ENCODE measurements around the gene ATP13A3. TPM values are rescaled to one million over a fixed set of nuclear protein-coding genes. Genes with fewer than 3 reads are reported as not detected.

Gene ATP13A3
- total and polyA plus RNA-seq, 10 of the 15 experiments (the other 5 are each of a cell fraction or from before 2014, with no cell fraction given): 14.0 to 108 (median 69.5) TPM

DNA sequence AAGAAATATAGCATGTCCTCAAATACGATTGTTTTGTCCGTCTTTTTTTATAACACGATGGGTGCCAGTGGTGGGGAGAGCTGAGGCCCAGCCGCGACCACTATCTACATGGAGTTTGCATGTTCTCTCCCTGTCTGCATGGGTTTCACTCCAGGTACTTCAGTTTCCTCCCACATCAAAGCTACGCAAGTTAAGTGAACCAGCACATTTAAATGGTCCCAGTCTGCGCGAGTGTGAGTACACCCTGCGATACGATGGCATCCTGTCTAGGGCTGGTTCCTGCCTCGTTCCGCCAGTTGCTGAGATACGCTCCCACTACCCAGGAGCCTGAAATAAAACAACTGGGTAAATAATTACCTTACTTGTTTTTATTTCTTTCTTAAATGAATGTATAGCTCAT lies 40.6 kb downstream of the ATP13A3 start:
- ATAC-seq (no peak), FAIRE-seq (no peak), DNase-seq (ENCODE audit: low read depth, low spot score) (no peak)
- ChIA-PET CTCF (interaction anchor here (1.2 to 2.1 kb wide), 5 partner anchors 26 to 150 kb away, joined by 3 to 9 read pairs (median 3); no protein-coding TSS in a partner anchor), RAD21 (ENCODE audit: unreplicated experiment) (interaction anchor here (1.4 kb wide), 1 partner anchor 128 kb away, joined by 4 read pairs; no protein-coding TSS in a partner anchor), POLR2A (no interaction called here), SMC1A (ENCODE audit: uncharacterized antibody, unreplicated experiment) (interaction anchor here (1.5 to 1.6 kb wide), 2 partner anchors 16 to 100 kb away, joined by 3 to 4 read pairs; no protein-coding TSS in a partner anchor)
- intact Hi-C loops (cut with micrococcal nuclease; ENCODE audit: unreplicated experiment): no loop called here
- no peak overlapping the region for H3K4me3 ChIP-seq
- H3K4me2 ChIP-seq (ENCODE audit: control insufficient read depth, insufficient read depth): no peak overlapping the region
- H3K27ac ChIP-seq (ENCODE audit: control insufficient read depth, insufficient read depth): no peak overlapping the region
- H3K27me3 ChIP-seq (replicated peaks in 1 of 2; ENCODE audit: control insufficient read depth in 2 of 2, insufficient read depth in 2 of 2, low read length in 1 of 2): no peaks in the 10 kb centered on the region
- TF ChIP-seq, protein P1, sequence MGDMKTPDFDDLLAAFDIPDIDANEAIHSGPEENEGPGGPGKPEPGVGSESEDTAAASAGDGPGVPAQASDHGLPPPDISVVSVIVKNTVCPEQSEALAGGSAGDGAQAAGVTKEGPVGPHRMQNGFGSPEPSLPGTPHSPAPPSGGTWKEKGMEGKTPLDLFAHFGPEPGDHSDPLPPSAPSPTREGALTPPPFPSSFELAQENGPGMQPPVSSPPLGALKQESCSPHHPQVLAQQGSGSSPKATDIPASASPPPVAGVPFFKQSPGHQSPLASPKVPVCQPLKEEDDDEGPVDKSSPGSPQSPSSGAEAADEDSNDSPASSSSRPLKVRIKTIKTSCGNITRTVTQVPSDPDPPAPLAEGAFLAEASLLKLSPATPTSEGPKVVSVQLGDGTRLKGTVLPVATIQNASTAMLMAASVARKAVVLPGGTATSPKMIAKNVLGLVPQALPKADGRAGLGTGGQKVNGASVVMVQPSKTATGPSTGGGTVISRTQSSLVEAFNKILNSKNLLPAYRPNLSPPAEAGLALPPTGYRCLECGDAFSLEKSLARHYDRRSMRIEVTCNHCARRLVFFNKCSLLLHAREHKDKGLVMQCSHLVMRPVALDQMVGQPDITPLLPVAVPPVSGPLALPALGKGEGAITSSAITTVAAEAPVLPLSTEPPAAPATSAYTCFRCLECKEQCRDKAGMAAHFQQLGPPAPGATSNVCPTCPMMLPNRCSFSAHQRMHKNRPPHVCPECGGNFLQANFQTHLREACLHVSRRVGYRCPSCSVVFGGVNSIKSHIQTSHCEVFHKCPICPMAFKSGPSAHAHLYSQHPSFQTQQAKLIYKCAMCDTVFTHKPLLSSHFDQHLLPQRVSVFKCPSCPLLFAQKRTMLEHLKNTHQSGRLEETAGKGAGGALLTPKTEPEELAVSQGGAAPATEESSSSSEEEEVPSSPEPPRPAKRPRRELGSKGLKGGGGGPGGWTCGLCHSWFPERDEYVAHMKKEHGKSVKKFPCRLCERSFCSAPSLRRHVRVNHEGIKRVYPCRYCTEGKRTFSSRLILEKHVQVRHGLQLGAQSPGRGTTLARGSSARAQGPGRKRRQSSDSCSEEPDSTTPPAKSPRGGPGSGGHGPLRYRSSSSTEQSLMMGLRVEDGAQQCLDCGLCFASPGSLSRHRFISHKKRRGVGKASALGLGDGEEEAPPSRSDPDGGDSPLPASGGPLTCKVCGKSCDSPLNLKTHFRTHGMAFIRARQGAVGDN (IDR thresholded peaks at IDR 0.05): no peak
- TF ChIP-seq SMC3 (IDR thresholded peaks at IDR 0.05; ENCODE audit: borderline replicate concordance, low read length) (no peak), TCF3 (IDR thresholded peaks at IDR 0.05; ENCODE audit: borderline replicate concordance, insufficient read depth, low read depth, low read length) (no peak), MYC (IDR thresholded peaks at IDR 0.05; ENCODE audit: insufficient read depth, insufficient read length, insufficient replicate concordance, low read length, severe bottlenecking) (no peak)
- TF ChIP-seq, protein P2, sequence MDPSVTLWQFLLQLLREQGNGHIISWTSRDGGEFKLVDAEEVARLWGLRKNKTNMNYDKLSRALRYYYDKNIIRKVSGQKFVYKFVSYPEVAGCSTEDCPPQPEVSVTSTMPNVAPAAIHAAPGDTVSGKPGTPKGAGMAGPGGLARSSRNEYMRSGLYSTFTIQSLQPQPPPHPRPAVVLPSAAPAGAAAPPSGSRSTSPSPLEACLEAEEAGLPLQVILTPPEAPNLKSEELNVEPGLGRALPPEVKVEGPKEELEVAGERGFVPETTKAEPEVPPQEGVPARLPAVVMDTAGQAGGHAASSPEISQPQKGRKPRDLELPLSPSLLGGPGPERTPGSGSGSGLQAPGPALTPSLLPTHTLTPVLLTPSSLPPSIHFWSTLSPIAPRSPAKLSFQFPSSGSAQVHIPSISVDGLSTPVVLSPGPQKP (IDR thresholded peaks at IDR 0.05; ENCODE audit: low read depth, low read length): no peak
- TF ChIP-seq, protein P3, sequence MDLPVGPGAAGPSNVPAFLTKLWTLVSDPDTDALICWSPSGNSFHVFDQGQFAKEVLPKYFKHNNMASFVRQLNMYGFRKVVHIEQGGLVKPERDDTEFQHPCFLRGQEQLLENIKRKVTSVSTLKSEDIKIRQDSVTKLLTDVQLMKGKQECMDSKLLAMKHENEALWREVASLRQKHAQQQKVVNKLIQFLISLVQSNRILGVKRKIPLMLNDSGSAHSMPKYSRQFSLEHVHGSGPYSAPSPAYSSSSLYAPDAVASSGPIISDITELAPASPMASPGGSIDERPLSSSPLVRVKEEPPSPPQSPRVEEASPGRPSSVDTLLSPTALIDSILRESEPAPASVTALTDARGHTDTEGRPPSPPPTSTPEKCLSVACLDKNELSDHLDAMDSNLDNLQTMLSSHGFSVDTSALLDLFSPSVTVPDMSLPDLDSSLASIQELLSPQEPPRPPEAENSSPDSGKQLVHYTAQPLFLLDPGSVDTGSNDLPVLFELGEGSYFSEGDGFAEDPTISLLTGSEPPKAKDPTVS (IDR thresholded peaks at IDR 0.05; ENCODE audit: low read depth, low read length): no peak
- no peaks in the 10 kb centered on the region for H3K79me2 ChIP-seq (ENCODE audit: control insufficient read depth, insufficient read depth, low read length)
- 23% methylated on average over 13 of the region's 13 CpGs for WGBS (ENCODE audit: insufficient coverage, insufficient replicate concordance, low lambda C conversion rate, missing lambda C conversion rate)
- H3K36me3 ChIP-seq (ENCODE audit: control insufficient read depth in 2 of 2, insufficient read depth in 2 of 2, low read length in 1 of 2): peaks cover 0 to 33% of the 10 kb centered on the region in 2 experiments; a peak in 3 of 4 replicates
- no peak overlapping the region for H2AFZ ChIP-seq (ENCODE audit: control insufficient read depth, low read depth, low read length)
- no TSS peak for BruUV-seq (replicated peaks)
- in situ Hi-C loops (cut with MboI): no loop called here
- H3K4me1 ChIP-seq (ENCODE audit: control insufficient read depth, insufficient read depth, low read length): peaks cover 6% of the 10 kb centered on the region
- no peak overlapping the region for H3K9ac ChIP-seq (ENCODE audit: control insufficient read depth, insufficient read depth, low read length)
- H4K20me1 ChIP-seq (ENCODE audit: control insufficient read depth, insufficient read depth): no peaks in the 10 kb centered on the region
- no peaks in the 10 kb centered on the region for H3K9me3 ChIP-seq (replicated peaks; ENCODE audit: control insufficient read depth, insufficient read depth, low read length)
